Neuron (in vitro differentiated cells): ENCODE data around the gene SLIT3.

Experiments used
- H2AFZ ChIP-seq: one replicate; pipeline ENCODE4 v1.6.1; 2013; ENCODE audit warnings: low read depth, mild to moderate bottlenecking, inconsistent platforms, low read length, moderate library complexity
- H3K27me3 ChIP-seq: one replicate; pipeline ENCODE4 v1.6.1; 2013; ENCODE audit warnings: low read length; ENCODE audit not compliant: insufficient read depth
- H3K36me3 ChIP-seq: one replicate; pipeline ENCODE4 v1.6.1; 2013; ENCODE audit warnings: low read length; ENCODE audit not compliant: insufficient read depth
- H3K4me1 ChIP-seq: one replicate; pipeline ENCODE4 v1.6.1; 2013; ENCODE audit warnings: low read length; ENCODE audit not compliant: insufficient read depth
- H3K4me3 ChIP-seq: 2 replicates; pipeline ENCODE4 v1.5.1; 2013; ENCODE audit warnings: mild to moderate bottlenecking, low read length, moderate library complexity
- H3K9me3 ChIP-seq: one replicate; pipeline ENCODE4 v1.6.1; 2013; ENCODE audit warnings: low read length

SLIT3 gene

GRCh38 chr5:168972731-168973130 lies 328.2 kb downstream of the SLIT3 start:
- Histone ChIP-seq H3K27me3 (no peaks in the 10 kb centered on the region), H2AFZ (no peak overlapping the region), H3K9me3 (no peaks in the 10 kb centered on the region), H3K4me3 (no peak overlapping the region), H3K36me3 (no peaks in the 10 kb centered on the region), H3K4me1 (no peaks in the 10 kb centered on the region)

- H3K27me3 ChIP-seq = no peaks in the 10 kb centered on the region
- H3K4me3 ChIP-seq = no peak overlapping the region
- H2AFZ ChIP-seq = no peak overlapping the region
- H3K4me1 ChIP-seq = no peaks in the 10 kb centered on the region
- no peaks in the 10 kb centered on the region for H3K9me3 ChIP-seq
- H3K36me3 ChIP-seq = no peaks in the 10 kb centered on the region
Observed at GRCh38 chr5:168971100-168971499, 329.8 kb downstream of the SLIT3 start.

GRCh38 chr5:168969326-168969886 lies 331.5 kb downstream of the SLIT3 start:
- H3K36me3 ChIP-seq = no peaks in the 10 kb centered on the region
- no peak overlapping the region for H2AFZ ChIP-seq
- H3K9me3 ChIP-seq = no peaks in the 10 kb centered on the region
- H3K27me3 ChIP-seq = peaks cover 9% of the 10 kb centered on the region
- H3K4me1 ChIP-seq = no peaks in the 10 kb centered on the region
- no peak overlapping the region for H3K4me3 ChIP-seq

- Histone ChIP-seq H3K27me3 (peaks cover 9% of the 10 kb centered on the region), H3K4me1 (no peaks in the 10 kb centered on the region), H3K36me3 (no peaks in the 10 kb centered on the region), H2AFZ (no peak overlapping the region), H3K4me3 (no peak overlapping the region), H3K9me3 (no peaks in the 10 kb centered on the region)
Observed at GRCh38 chr5:168967882-168968620, 332.9 kb downstream of the SLIT3 start.

GRCh38 chr5:168965638-168966037 lies 335.3 kb downstream of the SLIT3 start:
- peaks cover 13% of the 10 kb centered on the region for H3K27me3 ChIP-seq
- H2AFZ ChIP-seq = no peak overlapping the region
- H3K4me1 ChIP-seq = no peaks in the 10 kb centered on the region
- H3K4me3 ChIP-seq = no peak overlapping the region
- no peaks in the 10 kb centered on the region for H3K36me3 ChIP-seq
- no peaks in the 10 kb centered on the region for H3K9me3 ChIP-seq

- H2AFZ ChIP-seq = no peak overlapping the region
- H3K4me1 ChIP-seq = no peaks in the 10 kb centered on the region
- H3K27me3 ChIP-seq = peaks cover 17% of the 10 kb centered on the region
- H3K36me3 ChIP-seq = no peaks in the 10 kb centered on the region
- H3K4me3 ChIP-seq = no peak overlapping the region
- H3K9me3 ChIP-seq = no peaks in the 10 kb centered on the region
Observed at GRCh38 chr5:168964182-168964581, 336.8 kb downstream of the SLIT3 start.

GRCh38 chr5:168962306-168962705 lies 338.6 kb downstream of the SLIT3 start:
- H3K4me1 ChIP-seq = no peaks in the 10 kb centered on the region
- peaks cover 17% of the 10 kb centered on the region for H3K27me3 ChIP-seq
- H2AFZ ChIP-seq = no peak overlapping the region
- no peaks in the 10 kb centered on the region for H3K9me3 ChIP-seq
- H3K4me3 ChIP-seq = no peak overlapping the region
- H3K36me3 ChIP-seq = no peaks in the 10 kb centered on the region

- Histone ChIP-seq H3K9me3 (no peaks in the 10 kb centered on the region), H3K36me3 (no peaks in the 10 kb centered on the region), H2AFZ (no peak overlapping the region), H3K4me3 (no peak overlapping the region), H3K27me3 (peaks cover 17% of the 10 kb centered on the region), H3K4me1 (no peaks in the 10 kb centered on the region)
Observed at GRCh38 chr5:168961681-168962080, 339.3 kb downstream of the SLIT3 start.

GRCh38 chr5:168960497-168960896 lies 340.4 kb downstream of the SLIT3 start:
- Histone ChIP-seq H3K4me3 (no peak overlapping the region), H2AFZ (no peak overlapping the region), H3K4me1 (peaks cover under 1% of the 10 kb centered on the region), H3K27me3 (peaks cover 12% of the 10 kb centered on the region), H3K9me3 (no peaks in the 10 kb centered on the region), H3K36me3 (no peaks in the 10 kb centered on the region)

GRCh38 chr5:168953351-168953750 lies 347.6 kb downstream of the SLIT3 start:
- no peaks in the 10 kb centered on the region for H3K36me3 ChIP-seq
- H2AFZ ChIP-seq = no peak overlapping the region
- peaks cover 4% of the 10 kb centered on the region for H3K4me1 ChIP-seq
- no peak overlapping the region for H3K4me3 ChIP-seq
- H3K27me3 ChIP-seq = no peaks in the 10 kb centered on the region
- H3K9me3 ChIP-seq = no peaks in the 10 kb centered on the region

GRCh38 chr5:168952196-168952595 lies 348.7 kb downstream of the SLIT3 start:
- Histone ChIP-seq H3K27me3 (no peaks in the 10 kb centered on the region), H3K9me3 (no peaks in the 10 kb centered on the region), H3K4me1 (peaks cover 4% of the 10 kb centered on the region), H3K36me3 (no peaks in the 10 kb centered on the region), H3K4me3 (no peak overlapping the region), H2AFZ (no peak overlapping the region)

GRCh38 chr5:168951769-168952168 lies 349.2 kb downstream of the SLIT3 start:
- Histone ChIP-seq H3K36me3 (no peaks in the 10 kb centered on the region), H3K9me3 (no peaks in the 10 kb centered on the region), H3K27me3 (no peaks in the 10 kb centered on the region), H3K4me1 (peaks cover 4% of the 10 kb centered on the region), H2AFZ (no peak overlapping the region), H3K4me3 (no peak overlapping the region)

- Histone ChIP-seq H3K4me1 (peaks cover 4% of the 10 kb centered on the region), H2AFZ (no peak overlapping the region), H3K4me3 (no peak overlapping the region), H3K36me3 (no peaks in the 10 kb centered on the region), H3K27me3 (no peaks in the 10 kb centered on the region), H3K9me3 (no peaks in the 10 kb centered on the region)
Observed at GRCh38 chr5:168951356-168951755, 349.6 kb downstream of the SLIT3 start.
